GM19452 (cell line): Measurements from ENCODE around the gene PSMG2.
"Not testable (repeated sequence)": the region's sequence is repeated elsewhere in the genome, so short reads cannot be mapped to it uniquely, and the experiment has no call there.

Source experiments
- ATAC-seq: cut with Tn5 transposase; IDR thresholded peaks from one replicate; pipeline ENCODE4 v1.9.1; 2021; ENCODE audit not compliant: unreplicated experiment

The PSMG2 gene

GRCh38 chr18:12721495-12722275 is 18.8 kb downstream of the PSMG2 start:
- no peak for ATAC-seq

DNA sequence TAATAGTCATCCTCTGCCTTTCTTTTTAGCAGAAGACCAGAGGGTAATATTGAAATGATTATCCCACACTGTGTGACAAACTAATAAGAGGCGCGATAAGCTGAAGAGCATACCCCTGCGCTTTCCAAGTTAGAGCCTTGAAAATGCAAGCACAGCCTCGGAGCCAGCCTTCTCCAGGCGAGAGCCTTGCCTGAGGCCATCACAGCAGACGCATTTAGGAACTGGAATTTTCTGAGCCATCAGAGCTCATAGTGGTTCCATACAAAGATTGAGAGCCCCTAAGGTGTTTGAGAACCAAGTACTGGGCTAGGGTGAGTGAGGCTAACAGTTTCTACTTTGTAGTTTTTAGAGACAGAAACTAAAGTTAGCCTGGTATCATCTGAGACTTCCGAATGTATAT is 19.9 kb downstream of the PSMG2 start:
- ATAC-seq = no peak

GRCh38 chr18:12726331-12726730 is 23.5 kb downstream of the PSMG2 start:
- no peak for ATAC-seq

GRCh38 chr18:12726774-12727550 is 24.1 kb downstream of the PSMG2 start:
- ATAC-seq = no peak

DNA sequence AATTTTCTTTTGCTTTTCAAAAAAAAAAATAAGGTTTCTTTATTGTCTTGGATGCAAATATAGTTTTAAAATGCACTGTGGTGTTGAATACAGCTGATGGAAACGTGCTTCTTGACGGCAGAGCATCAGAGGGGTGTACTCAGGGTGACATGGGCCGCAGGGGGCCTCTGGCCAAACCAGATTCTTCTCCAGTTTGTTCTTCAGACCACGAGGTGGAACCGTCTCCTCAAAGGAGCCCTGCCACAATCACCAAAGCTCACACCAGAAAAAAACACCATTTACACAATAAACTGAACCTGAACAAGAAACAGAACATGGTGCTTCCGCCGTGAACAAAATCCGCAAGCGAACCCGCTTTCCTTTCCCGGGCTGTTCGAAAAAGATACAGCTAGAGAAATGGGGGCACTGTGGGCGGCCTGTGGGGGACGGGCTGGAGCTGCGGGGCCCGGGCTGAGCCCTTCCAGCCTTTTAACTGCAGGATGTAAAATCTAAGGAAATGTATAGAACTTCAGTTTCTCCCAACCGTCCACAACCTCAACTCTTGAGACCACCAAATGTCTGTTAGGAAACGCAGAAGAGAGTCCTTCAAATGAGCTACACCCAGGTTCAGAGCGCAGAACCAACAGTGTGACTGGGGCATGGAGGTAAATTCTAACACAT is 34.5 kb downstream of the PSMG2 start:
- ATAC-seq = no peak

GRCh38 chr18:12741351-12741750 is 38.5 kb downstream of the PSMG2 start:
- no peak for ATAC-seq

GRCh38 chr18:12742453-12742852 is 39.6 kb downstream of the PSMG2 start:
- no peak for ATAC-seq

DNA sequence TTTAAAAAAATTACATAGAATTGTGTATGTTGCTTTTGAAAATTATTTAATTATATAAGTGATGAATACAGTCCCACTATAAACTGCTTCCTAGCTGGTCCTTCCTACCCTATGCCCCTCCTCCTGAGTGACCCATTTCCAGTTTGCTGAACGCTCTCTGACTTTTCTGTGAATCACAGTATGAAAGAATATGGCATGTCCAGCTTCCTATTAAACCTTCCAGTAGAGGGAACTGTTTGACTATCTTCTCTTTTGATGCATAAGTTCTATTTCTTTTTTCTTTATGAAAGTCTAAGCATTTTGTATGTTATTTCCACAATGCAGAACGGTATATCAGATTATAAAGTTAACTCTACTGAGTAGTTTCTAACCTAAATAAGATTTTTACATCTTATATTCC is 41.3 kb downstream of the PSMG2 start:
- ATAC-seq = no peak

DNA sequence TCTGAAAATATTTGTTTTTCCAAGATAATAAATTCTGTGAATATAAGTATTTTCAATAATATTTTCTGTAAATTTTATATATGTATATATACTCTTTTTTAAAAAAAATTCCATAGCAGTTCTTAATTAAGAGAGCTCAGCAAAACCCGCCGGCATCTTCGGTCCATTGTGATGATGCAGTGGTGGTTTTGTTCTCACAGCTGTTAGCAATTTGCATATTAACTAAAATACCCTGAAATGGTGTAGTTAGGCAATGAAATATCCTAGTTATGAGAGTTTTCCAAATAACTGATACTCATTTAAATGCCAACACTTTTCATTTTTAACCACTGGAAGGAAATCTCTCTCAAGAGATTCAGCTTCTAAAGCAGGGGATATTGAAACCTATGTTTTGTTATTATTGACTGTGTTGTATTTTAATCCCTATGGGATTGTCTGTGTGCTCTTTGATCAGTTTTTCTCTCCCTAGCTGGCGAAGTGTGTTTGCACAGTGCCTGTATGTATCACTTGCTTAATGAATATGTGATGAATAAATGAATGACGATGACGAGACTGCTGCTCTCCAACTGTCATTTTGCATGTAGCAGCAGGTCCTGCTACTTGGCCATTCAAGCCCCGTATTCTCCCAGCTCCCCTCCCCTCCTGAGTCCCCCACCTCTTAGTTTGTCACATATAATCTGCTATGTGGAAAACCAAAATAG is 42.4 kb downstream of the PSMG2 start:
- no peak for ATAC-seq

- no peak for ATAC-seq
Measured at GRCh38 chr18:12747530-12748315, 44.9 kb downstream of the PSMG2 start.

DNA sequence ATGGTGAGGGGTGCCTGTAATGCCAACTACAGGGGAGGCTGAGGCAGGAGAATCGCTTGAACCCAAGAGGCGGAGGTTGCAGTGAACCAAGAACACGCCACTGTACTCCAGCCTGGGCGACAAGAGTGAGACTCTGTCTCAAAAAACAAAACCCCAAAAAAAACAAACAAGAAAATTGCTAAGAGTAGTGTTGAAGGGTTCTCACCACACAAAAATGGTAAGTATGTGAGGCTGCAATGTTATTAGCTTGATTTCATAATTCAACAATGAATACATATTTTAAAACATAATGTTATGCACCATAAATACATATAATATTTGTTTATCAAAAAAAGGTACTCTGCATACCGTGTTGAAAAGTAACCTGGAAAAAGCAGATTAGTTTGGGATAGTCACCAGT is 45.8 kb downstream of the PSMG2 start:
- ATAC-seq = no peak

- ATAC-seq = no peak
Measured at GRCh38 chr18:12749121-12749520, 46.3 kb downstream of the PSMG2 start.

- ATAC-seq = no peak
Measured at GRCh38 chr18:12750076-12750714, 47.4 kb downstream of the PSMG2 start.

- ATAC-seq = no peak
Measured at GRCh38 chr18:12750715-12751502, 48.1 kb downstream of the PSMG2 start.

- no peak for ATAC-seq
Measured at GRCh38 chr18:12751503-12751884, 48.7 kb downstream of the PSMG2 start.

DNA sequence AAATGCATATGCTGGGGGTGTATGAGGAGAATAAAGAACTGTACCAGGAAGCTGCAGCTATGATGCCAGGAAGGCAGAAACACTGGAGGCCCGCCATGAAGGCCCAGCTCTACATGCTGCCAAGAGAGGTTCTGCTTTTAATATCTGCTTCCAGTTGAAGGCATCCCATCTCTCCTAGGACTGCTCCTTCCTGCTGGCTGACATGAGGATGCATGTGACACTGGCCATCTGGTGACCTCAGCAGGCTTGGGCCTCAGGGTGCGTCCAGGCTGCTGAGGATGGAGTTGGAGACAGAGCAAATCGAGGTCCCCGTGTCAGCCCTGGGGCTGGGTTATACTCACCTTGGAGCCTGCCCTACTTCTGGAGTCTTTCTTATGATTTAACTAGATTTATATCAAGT is 49.0 kb downstream of the PSMG2 start:
- ATAC-seq = no peak

- ATAC-seq = no peak
Measured at GRCh38 chr18:12754511-12754910, 51.7 kb downstream of the PSMG2 start.

DNA sequence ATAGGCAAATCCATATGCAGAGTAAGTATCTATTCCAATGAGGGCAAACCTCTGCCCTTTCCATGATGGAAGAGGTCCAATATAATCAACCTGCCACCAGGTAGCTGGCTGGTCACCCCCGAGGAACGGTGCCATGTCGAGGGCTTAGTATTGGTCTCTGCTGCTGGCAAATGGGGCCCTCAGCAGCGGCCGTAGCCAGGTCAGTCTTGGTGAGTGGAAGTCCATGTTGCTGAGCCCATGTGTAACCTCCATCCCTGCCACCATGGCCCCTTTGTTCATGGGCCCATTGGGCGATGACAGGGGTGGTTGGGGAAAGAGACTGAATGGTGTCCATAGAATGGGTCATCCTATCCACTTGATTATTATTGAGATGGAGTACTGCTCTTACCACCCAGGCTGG is 52.8 kb downstream of the PSMG2 start:
- ATAC-seq = not testable (repeated sequence)

DNA sequence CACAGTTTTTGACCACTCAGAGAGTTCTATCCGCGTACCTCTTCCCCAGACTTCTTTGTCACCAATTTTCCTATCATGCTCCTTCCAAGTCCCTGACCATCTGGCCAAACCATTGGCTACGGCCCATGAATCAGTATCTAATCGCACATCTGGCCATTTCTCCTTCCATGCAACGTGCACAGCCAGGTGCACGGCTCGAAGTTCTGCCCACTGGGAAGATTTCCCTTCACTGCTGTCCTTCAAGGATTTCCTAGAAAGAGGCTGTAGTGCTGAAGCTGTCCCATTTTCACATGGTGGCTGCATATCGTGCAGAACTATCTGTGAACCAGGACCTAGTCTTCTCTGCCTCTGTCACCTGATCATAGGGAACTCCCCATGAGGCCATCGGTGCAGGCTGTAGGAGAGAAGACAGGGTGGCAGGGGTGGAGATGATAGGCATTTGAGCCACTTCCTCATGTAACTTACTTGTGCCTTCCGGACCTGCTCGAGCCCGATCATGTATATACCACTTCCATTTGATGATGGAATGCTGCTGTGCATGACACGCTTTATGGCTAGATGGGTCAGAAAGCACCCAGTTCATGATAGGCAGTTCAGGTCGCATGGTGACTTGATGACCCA is 53.9 kb downstream of the PSMG2 start:
- ATAC-seq = not testable (repeated sequence)
